ENCODE data around the gene PRR30. TPM values are rescaled to one million over a fixed set of nuclear protein-coding genes. Genes with fewer than 3 reads are reported as not detected.

PRR30 gene
- not detected for total RNA-seq

DNA sequence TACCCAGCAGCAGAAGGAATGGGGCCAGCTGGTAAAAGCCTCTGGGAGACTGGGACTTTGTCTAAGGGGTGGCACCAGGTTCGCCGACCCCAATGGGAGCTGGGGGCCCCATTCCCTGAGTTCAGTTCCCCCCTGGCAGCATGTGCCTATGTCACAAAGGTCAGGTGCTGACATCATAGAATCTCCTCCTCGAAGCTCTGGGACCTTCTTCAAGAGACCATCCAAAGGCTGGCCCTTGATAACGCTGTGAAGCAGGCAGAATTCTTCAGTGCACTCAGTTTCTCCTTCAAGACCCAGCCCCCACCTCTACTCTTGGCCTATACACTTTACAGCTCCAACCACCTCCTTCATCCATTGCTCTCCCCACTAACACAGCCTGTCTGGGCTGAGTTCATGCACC, at the start of gene PRR30:
TSS of gene PRR30 (minus strand) at position 101 of the 400 bp plus-strand sequence. CDS start 1,081 bp downstream, outside the sequence.
- TF ChIP-seq, protein P1, sequence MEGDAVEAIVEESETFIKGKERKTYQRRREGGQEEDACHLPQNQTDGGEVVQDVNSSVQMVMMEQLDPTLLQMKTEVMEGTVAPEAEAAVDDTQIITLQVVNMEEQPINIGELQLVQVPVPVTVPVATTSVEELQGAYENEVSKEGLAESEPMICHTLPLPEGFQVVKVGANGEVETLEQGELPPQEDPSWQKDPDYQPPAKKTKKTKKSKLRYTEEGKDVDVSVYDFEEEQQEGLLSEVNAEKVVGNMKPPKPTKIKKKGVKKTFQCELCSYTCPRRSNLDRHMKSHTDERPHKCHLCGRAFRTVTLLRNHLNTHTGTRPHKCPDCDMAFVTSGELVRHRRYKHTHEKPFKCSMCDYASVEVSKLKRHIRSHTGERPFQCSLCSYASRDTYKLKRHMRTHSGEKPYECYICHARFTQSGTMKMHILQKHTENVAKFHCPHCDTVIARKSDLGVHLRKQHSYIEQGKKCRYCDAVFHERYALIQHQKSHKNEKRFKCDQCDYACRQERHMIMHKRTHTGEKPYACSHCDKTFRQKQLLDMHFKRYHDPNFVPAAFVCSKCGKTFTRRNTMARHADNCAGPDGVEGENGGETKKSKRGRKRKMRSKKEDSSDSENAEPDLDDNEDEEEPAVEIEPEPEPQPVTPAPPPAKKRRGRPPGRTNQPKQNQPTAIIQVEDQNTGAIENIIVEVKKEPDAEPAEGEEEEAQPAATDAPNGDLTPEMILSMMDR (IDR thresholded peaks at IDR 0.05; ENCODE audit: low read depth), result no peak

DNA sequence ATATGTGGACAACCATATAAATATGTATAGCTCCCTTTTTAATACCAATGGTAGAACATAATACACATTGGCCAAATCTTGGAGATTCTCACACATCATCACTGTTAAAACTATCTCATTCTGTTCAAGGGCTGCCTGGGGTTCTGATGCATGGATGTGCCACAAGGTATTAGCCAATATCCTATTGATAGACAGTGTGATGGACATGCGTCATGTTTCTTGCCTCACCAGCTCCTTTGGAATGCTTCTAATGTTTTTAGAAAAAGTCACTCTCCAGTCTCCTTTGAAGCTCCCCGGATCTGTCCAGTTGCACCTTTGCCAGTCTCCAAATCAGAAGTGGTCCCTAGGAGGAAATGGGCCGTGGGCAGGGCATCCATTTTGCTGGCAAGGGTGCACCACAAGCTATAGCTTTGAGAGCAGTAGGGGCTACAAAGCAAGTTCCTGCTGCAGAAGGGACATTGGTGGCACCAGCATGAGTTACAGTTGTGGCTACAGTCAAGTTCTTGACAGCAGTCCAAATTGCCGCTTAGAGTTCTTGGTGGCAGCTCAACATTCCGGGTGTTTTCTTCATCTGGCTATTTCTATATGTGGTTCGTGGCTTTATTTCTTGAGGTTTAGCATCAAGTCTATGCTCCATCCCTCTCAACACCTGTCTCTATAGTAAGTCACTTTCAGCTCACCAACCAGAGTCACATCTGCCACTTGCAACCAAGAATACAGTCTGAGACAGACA, 47.6 kb upstream of the PRR30 start:
- TF ChIP-seq, protein P1 (IDR thresholded peaks at IDR 0.05; ENCODE audit: low read depth), result no peak

DNA sequence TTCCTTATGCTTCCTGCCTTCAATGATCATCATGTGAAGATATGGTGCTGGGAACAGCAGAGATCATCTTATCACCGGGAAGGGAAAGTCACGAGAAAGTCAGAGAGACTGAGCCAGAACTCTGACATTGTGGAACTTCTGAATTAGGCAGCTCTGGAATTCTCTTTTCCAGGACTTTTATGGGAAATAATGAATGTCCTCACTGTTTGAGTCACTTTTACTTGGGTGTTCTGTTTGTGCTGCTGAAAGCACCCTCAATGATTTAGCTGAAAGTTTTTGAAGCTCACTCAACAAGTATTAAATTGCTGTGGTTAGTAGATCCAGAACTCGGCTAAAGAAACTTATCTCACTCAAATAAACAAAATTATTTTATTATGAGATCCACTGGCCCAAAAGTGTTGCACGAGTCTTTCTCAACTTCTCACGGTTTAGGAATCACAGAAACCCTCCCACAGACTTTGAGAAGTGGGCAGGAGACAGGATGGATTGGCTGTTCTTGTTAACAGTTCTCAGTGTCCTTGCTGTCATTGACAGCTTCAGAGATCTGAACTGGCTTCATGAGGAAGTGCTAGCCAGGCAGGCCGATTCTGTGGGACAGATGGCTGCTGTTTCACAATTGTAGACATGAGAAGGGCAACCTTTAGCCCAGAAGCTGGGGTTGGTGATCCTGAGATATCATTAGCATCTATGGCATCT, 46.3 kb upstream of the PRR30 start:
- TF ChIP-seq, protein P1 (IDR thresholded peaks at IDR 0.05; ENCODE audit: low read depth), result no peak

DNA sequence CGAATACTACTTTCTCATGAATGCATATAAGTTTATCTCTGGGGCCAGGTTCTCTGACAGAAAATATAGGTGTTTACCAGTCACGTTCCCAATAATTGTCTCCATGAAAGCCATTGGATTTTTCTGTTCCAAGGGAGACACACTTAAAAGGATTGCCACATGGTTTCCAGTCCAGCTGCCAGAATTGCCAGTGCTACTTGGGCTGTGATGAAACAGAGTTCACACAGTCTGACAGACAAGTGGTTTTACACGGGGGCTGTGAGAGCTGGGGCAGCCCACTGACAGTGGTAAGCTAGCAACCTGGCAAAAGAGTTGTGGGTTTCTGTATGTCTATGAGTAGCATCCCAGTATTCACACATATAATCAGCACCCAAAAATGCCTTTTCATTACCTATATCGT, 44.9 kb upstream of the PRR30 start:
- TF ChIP-seq, protein P1 (IDR thresholded peaks at IDR 0.05; ENCODE audit: low read depth), result no peak

DNA sequence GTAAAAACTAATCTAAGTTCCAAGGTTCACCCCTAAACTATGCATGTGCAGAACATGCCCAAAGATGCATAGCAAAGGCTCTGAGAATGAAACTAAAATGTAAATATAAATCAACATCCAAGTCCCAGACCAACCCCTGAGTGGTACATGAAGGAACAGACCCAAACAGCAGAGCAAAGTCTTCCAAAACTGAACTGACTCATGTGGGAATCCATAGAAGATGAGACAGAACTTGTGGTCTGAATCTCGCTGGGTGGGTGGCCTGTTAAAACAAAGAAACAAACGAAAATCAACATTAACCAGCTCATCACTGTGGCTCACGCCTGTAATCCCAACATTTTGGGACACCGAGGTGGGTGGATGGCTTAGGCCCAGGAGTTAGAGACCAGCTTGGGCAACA, 43.1 kb upstream of the PRR30 start:
- TF ChIP-seq, protein P1 (IDR thresholded peaks at IDR 0.05; ENCODE audit: low read depth), result no peak

DNA sequence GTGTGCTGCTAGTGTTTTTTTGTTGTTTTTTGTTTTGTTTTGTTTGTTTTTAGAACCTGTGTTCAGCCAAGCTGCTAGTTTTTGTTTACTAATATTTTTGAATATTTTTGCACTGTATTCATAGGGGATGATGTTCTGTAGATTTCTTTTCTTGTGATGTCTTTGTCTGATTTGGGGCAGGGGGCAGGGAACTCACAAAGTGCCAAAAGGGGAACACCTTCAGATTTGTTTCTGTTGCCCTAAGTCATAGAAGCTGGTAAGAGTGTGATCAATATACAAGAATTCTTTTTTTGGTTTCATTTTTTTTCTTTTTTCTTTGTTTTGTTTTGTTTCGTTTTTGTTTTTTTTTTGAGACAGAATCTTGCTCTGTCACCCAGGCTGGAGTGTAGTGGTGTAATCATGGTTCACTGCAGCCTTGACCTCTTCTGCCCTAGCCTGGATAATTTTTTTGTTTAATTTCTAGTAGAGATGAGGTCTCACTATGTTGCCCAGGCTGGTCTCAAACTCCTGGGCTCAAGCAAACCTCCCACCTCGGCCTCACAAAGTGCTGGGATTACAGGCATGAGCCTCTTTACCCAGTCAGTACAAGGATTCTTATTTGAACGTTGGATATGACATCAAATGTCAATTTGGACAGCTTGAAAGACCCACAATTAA, 40.3 kb upstream of the PRR30 start:
- TF ChIP-seq, protein P1 (IDR thresholded peaks at IDR 0.05; ENCODE audit: low read depth), result no peak

DNA sequence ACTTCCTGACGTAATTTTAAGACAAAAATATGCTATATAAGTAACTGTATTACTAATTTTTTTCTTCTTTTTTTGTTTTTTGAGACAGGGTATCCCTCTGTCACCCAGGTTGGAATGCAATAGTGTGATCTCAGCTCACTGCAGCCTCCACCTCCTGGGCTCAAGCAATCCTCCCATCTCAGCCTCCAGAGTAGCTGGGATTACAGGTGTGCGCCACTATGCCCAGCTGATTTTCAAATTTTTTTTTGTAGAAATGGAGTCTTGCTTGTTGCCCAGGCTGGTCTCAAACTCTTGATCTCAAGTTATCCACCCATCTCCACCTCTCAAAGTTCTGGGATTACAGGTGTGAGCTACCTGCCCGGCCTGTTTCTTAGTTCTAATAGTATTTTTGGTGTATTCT, 39.3 kb upstream of the PRR30 start:
- TF ChIP-seq, protein P1 (IDR thresholded peaks at IDR 0.05; ENCODE audit: low read depth), result no peak
